Right lobe of liver (tissue), 6 donors: ENCODE data around the gene NDRG3. TPM values are rescaled to one million over a fixed set of nuclear protein-coding genes. Genes with fewer than 3 reads are reported as not detected.

Source experiments
- ATAC-seq, 4 donors: fragments of 200-7000 bp; cut with Tn5 transposase; one replicate each; pipeline ENCODE4 v1.9.1; 2020; ENCODE audit warnings: mild to moderate bottlenecking in 4 of 4, moderate library complexity in 4 of 4
- DNase-seq, 3 donors: peaks; one replicate each; pipeline ENCODE4 v3.0.0-alpha.2; 2020
- H3K27ac ChIP-seq, 3 donors: fragments of 200-600 bp; one replicate each; pipeline ENCODE4 v1.8.0; 2022
- H3K27me3 ChIP-seq, 2 donors: fragments of 200-600 bp; one replicate each; pipeline ENCODE4 v1.8.0; 2022
- H3K36me3 ChIP-seq, 4 donors: fragments of 200-600 bp; sonication (generic) in 1 of 4; one replicate each; pipeline versions ENCODE4 v1.5.1 to v1.8.0; 2017 to 2022; ENCODE audit warnings: control low read depth in 1 of 4
- H3K4me1 ChIP-seq, 4 donors: fragments of 200-600 bp; sonication (generic) in 1 of 4; one replicate each; pipeline versions ENCODE4 v1.5.1 to v1.8.0; 2017 to 2022; ENCODE audit warnings: control low read depth in 1 of 4
- H3K4me3 ChIP-seq, 3 donors: fragments of 200-600 bp; one replicate each; pipeline ENCODE4 v1.8.0; 2022
- H3K9me3 ChIP-seq, 4 donors: fragments of 200-600 bp; sonication (generic) in 1 of 4; one replicate each; pipeline versions ENCODE4 v1.5.1 to v1.8.0; 2017 to 2022; ENCODE audit warnings: control low read depth in 1 of 4
- POLR2A ChIP-seq: fragments of 450-650 bp; IDR thresholded peaks from one replicate; pipeline ENCODE4 v1.6.1; 2017; ENCODE audit warnings: antibody characterized with exemption, mild to moderate bottlenecking
- WGBS: methylation state at CpG from one replicate; pipeline ENCODE4 v1.1.6; 2018; ENCODE audit warnings: low coverage, low lambda C conversion rate; ENCODE audit not compliant: insufficient coverage; ENCODE audit errors: missing lambda C conversion rate; 5-methylcytosine and 5-hydroxymethylcytosine counted together
- intact Hi-C, 2 donors: fragments of 100-400 bp; cut with DNase I; formaldehyde crosslinking; loops; one replicate each; pipeline versions ENCODE4 v1.11.2 to v1.14.1; 2022
- total RNA-seq, 6 experiments: library from RNA; depleted of rRNA in 2 of 6; stranded (reverse); fragments of >200 nt in 2 of 6; fragmentation: NEBNext Ultra II Directional in 3 of 6; extraction: Animal tissue kit (Norgen Biotek cat#: 25700) in 3 of 6; gene quantifications; one replicate each; pipeline versions ENCODE4 v1.1.0 to v1.2.4, GENCODE V29; 2016 to 2023
- TF ChIP-seq, protein P1 (sequence below), 4 donors: fragments of 200-600 bp in 3 of 4; fragments of 450-650 bp in 1 of 4; IDR thresholded peaks; one replicate each; pipeline versions ENCODE4 v1.5.1 to v1.8.0; 2016 to 2022; ENCODE audit warnings: antibody characterized with exemption in 4 of 4, mild to moderate bottlenecking in 2 of 4
- donor health status: DM: no; HTN: yes; CAD: no.
- donor health status: DM: no; HTN: no; CAD: no.
- donor health status: DM: no; HTN: no; CAD: no.
- donor health status: DM: no; HTN: yes; CAD: no.
- donor health status: DM: no; HTN: yes; CAD: no.

NDRG3 gene
- total RNA-seq, 6 experiments from 2014 or later = 5.2 to 8.0 (median 7.0) TPM

- Histone ChIP-seq H3K27me3 (no peaks in the 10 kb centered on the region), H3K27ac (no peak overlapping the region), H3K4me3 (no peak overlapping the region), H3K4me1 (no peaks in the 10 kb centered on the region), H3K9me3 (no peaks in the 10 kb centered on the region), H3K36me3 (no peaks in the 10 kb centered on the region)
- no CpG with 5 or more reads among the region's 6 CpGs for WGBS
- ATAC-seq (no peak), DNase-seq (no peak)
- no peak for TF ChIP-seq POLR2A
- TF ChIP-seq, protein P1, sequence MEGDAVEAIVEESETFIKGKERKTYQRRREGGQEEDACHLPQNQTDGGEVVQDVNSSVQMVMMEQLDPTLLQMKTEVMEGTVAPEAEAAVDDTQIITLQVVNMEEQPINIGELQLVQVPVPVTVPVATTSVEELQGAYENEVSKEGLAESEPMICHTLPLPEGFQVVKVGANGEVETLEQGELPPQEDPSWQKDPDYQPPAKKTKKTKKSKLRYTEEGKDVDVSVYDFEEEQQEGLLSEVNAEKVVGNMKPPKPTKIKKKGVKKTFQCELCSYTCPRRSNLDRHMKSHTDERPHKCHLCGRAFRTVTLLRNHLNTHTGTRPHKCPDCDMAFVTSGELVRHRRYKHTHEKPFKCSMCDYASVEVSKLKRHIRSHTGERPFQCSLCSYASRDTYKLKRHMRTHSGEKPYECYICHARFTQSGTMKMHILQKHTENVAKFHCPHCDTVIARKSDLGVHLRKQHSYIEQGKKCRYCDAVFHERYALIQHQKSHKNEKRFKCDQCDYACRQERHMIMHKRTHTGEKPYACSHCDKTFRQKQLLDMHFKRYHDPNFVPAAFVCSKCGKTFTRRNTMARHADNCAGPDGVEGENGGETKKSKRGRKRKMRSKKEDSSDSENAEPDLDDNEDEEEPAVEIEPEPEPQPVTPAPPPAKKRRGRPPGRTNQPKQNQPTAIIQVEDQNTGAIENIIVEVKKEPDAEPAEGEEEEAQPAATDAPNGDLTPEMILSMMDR (IDR thresholded peaks at IDR 0.05) = no peak
- intact Hi-C loops = no loop called here
Measured at GRCh38 chr20:36631646-36632045, 114.2 kb downstream of the NDRG3 start.

DNA sequence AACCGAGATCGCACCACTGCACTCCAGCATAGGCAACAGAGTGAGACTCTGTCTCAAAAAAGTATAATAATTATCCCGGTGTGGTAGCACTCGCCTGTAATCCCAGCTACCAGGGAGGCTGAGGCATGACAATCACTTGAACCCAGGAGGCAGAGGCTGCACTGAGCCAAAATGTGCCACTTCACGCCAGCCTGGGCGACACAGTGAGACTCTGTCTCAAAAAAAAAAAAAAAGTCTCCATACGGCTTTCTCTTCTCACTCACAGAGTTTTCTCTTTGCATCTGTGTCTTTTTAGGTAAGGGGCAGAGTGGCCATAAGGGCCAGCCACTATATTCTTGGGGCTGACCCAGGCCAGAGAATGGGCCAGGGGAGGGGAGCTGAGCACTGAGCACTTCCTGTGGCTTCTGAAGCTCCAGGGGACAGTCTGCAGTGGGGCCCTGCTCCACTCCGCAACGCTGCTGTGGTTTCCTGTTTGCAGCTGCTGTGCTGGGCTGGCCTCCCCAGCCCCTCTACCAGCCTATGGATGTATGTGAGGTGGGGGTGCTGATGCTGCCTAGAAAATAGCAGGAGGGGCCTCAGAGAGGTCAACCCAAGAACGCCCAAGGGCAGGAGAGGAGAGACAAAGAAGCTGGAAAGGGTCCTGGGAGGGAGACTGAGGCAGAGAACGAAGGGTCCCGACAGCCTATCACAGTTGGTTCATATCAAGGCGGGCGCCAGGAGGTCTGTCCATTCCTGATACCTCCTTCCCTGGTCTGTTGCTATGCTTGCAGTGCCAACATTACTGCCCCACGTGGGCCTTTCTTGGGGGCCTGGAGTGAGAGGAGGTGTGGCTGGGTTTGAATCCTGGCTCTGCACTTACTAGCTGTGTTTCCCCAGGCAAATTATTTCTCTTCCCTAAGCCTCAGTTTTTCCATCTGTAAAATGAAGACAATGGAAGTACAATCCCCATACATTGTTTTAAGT is 115.9 kb downstream of the NDRG3 start:
- TF ChIP-seq POLR2A = no peak
- TF ChIP-seq, protein P1 (IDR thresholded peaks at IDR 0.05) = no peak
- ATAC-seq = peak; percentile 26 to 55 (median 42)
- intact Hi-C loops = no loop called here
- no peaks in the 10 kb centered on the region for H3K9me3 ChIP-seq
- DNase-seq = no peak
- H3K4me3 ChIP-seq = no peak overlapping the region
- H3K27ac ChIP-seq = no peak overlapping the region
- H3K36me3 ChIP-seq = no peaks in the 10 kb centered on the region
- no peaks in the 10 kb centered on the region for H3K27me3 ChIP-seq
- 80% methylated on average over 3 of the region's 15 CpGs for WGBS
- H3K4me1 ChIP-seq = no peaks in the 10 kb centered on the region

- DNase-seq (no peak), ATAC-seq (no peak)
- H3K27me3 ChIP-seq = no peaks in the 10 kb centered on the region
- TF ChIP-seq, protein P1 (IDR thresholded peaks at IDR 0.05) = no peak
- TF ChIP-seq POLR2A = no peak
- WGBS = 82% methylated on average over 7 of the region's 7 CpGs
- H3K4me1 ChIP-seq = no peaks in the 10 kb centered on the region
- no peak overlapping the region for H3K27ac ChIP-seq
- H3K36me3 ChIP-seq = no peaks in the 10 kb centered on the region
- intact Hi-C loops = no loop called here
- H3K9me3 ChIP-seq = no peaks in the 10 kb centered on the region
- no peak overlapping the region for H3K4me3 ChIP-seq
Measured at GRCh38 chr20:36628076-36628475, 117.8 kb downstream of the NDRG3 start.

DNA sequence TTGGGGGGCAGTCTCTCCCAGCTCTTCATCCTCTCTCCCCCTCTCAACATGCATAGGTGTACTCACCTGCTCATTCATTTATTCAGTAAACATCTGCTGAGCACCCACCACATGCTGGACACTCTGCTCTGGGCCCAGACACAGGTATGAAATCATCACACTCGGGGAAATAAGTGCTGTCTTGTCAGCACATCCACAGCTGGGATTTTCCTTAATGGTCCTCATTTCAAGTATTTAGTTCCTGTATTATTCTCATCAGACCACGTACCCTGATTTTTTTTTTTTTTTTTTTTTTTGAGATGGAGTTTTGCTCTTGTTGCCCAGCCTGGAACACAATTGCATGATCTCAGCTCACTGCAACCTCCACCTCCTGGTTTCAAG is 121.0 kb downstream of the NDRG3 start:
- 100% methylated on average over 1 of the region's 2 CpGs for WGBS

More for the DNA sequence above, 121.0 kb downstream of the NDRG3 start:
- TF ChIP-seq, protein P1 (IDR thresholded peaks at IDR 0.05) = no peak
- no peak for TF ChIP-seq POLR2A
- no peaks in the 10 kb centered on the region for H3K36me3 ChIP-seq
- H3K4me1 ChIP-seq = no peaks in the 10 kb centered on the region
- no peak overlapping the region for H3K27ac ChIP-seq
- DNase-seq (no peak), ATAC-seq (no peak)
- H3K4me3 ChIP-seq = no peak overlapping the region
- no peaks in the 10 kb centered on the region for H3K9me3 ChIP-seq
- H3K27me3 ChIP-seq = no peaks in the 10 kb centered on the region
- intact Hi-C loops = no loop called here
